ENCODE results near the gene TGFB1I1.

- peak; percentile 56 for TF ChIP-seq POLR2AphosphoS5 (IDR thresholded peaks at IDR 0.05; ENCODE audit: low read depth, low read length)
- no peak for TF ChIP-seq RAD21 (IDR thresholded peaks at IDR 0.05; ENCODE audit: low read depth)
- no peak for TF ChIP-seq CTCF (IDR thresholded peaks at IDR 0.05 in 2 of 3, conservative IDR thresholded peaks at IDR 0.05 in 1 of 3; ENCODE audit: borderline replicate concordance in 1 of 3, insufficient read depth in 1 of 3, low read depth in 2 of 3, low read length in 2 of 3)
- TF ChIP-seq FOSL1 (IDR thresholded peaks at IDR 0.05; ENCODE audit: low read depth) = no peak
- no peak for TF ChIP-seq EGR1 (IDR thresholded peaks at IDR 0.05; ENCODE audit: low read depth)
- no peak for TF ChIP-seq ZNF274 (IDR thresholded peaks at IDR 0.05; ENCODE audit: low read depth, low read length)
- no peak for TF ChIP-seq POLR2A (IDR thresholded peaks at IDR 0.05; ENCODE audit: borderline replicate concordance, extremely low read depth, insufficient read depth, insufficient read length)
- no peak for TF ChIP-seq EZH2phosphoT487 (IDR thresholded peaks at IDR 0.05; ENCODE audit: borderline replicate concordance)
- no peak for TF ChIP-seq REST (IDR thresholded peaks at IDR 0.05; ENCODE audit: low read depth)
- TF ChIP-seq CEBPB (IDR thresholded peaks at IDR 0.05; ENCODE audit: low read depth) = no peak
- TF ChIP-seq TCF7L2 (IDR thresholded peaks at IDR 0.05; ENCODE audit: borderline replicate concordance, extremely low read depth, insufficient read depth, insufficient read length) = no peak
- TF ChIP-seq SRF (IDR thresholded peaks at IDR 0.05; ENCODE audit: low read depth) = no peak
- TF ChIP-seq EZH2 (IDR thresholded peaks at IDR 0.05) = no peak
These were observed 4.6 kb downstream of the TGFB1I1 start for GRCh38 chr16:31476303-31477219.

Data from HCT116 (cell line).